Left cardiac atrium (tissue), 4 donors: ENCODE data around the gene SHLD2. TPM values are rescaled to one million over a fixed set of nuclear protein-coding genes. Genes with fewer than 3 reads are reported as not detected.
A peak's percentile ranks its signal among the peaks of the same experiment; 100 is the strongest.
"Not testable (repeated sequence)": the region's sequence is repeated elsewhere in the genome, so short reads cannot be mapped to it uniquely, and the experiment has no call there.

Source experiments
- ATAC-seq, 2 donors: fragments of 200-7000 bp; cut with Tn5 transposase; one replicate each; pipeline ENCODE4 v1.9.1; 2020; ENCODE audit warnings: mild to moderate bottlenecking in 2 of 2, moderate library complexity in 2 of 2
- DNase-seq: peaks from one replicate; pipeline ENCODE4 v3.0.0-alpha.2; 2020
- intact Hi-C, 2 donors: fragments of 100-400 bp; cut with DNase I; formaldehyde crosslinking; loops; one replicate each; pipeline versions ENCODE4 v1.14.1 to v1.15.1; 2022 to 2023
- long read RNA-seq: library from polyadenylated mRNA; unstranded; transcript quantifications from one replicate; pipeline ENCODE4 v2.0.0, GENCODE V29; 2021
- total RNA-seq, 2 donors: library from RNA; stranded (reverse); fragmentation: NEBNext Ultra II Directional; extraction: Animal tissue kit (Norgen Biotek cat#: 25700); gene quantifications; one replicate each; pipeline ENCODE4 v1.2.1, GENCODE V29; 2021
- donor health status: DM: no; HTN: yes; CAD: no.
- donor health status: DM: no; HTN: yes; CAD: no; lungs with severe emphysema.
- donor health status: DM: yes; HTN: yes; CAD: no.
- donor health status: Dilated cardiomyopathy.

Gene SHLD2
- total RNA-seq = 10 to 100 TPM; 17.6 to 26.2 TPM
- long read RNA-seq, partial matches to known transcripts = 1 of 12 reads
- long read RNA-seq, other reads (novel, unspliced or antisense) = 6 of 12 reads

GRCh38 chr10:87094373-87095235 is at the start of gene SHLD2, which contains the start of gene GLUD1:
SHLD2 (plus strand) TSS chr10:87095206; CDS start chr10:87151355, 56,149 bp downstream.
GLUD1 (minus strand) TSS chr10:87094843; CDS start chr10:87094769, 74 bp downstream.
- peak; percentile 95 for DNase-seq
- intact Hi-C loops = no loop called here
- ATAC-seq = peak; percentile 85 to 87

- DNase-seq = no peak
- intact Hi-C loops = no loop called here
- no peak for ATAC-seq
Observed at GRCh38 chr10:87045434-87045938, 49.5 kb upstream of the SHLD2 start.

GRCh38 chr10:87053111-87053510 is 41.9 kb upstream of the SHLD2 start:
- intact Hi-C loops = no loop called here
- DNase-seq = peak; percentile 30
- ATAC-seq = peak; percentile 72 to 92

GRCh38 chr10:87053577-87054181 is 41.3 kb upstream of the SHLD2 start:
- intact Hi-C loops = no loop called here
- DNase-seq (no peak), ATAC-seq (no peak)

GRCh38 chr10:87054373-87055295 is 40.4 kb upstream of the SHLD2 start:
- ATAC-seq (peak; percentile 48 to 80), DNase-seq (no peak)
- intact Hi-C loops = no loop called here

GRCh38 chr10:87058171-87058570 is 36.8 kb upstream of the SHLD2 start:
- DNase-seq (no peak), ATAC-seq (no peak)
- intact Hi-C loops = no loop called here

- ATAC-seq = no peak
- intact Hi-C loops = no loop called here
Observed at GRCh38 chr10:87059401-87059800, 35.6 kb upstream of the SHLD2 start.

GRCh38 chr10:87060280-87060928 is 34.6 kb upstream of the SHLD2 start:
- no peak for DNase-seq
- no peak for ATAC-seq
- intact Hi-C loops = no loop called here

More at GRCh38 chr10:87059401-87059800, 35.6 kb upstream of the SHLD2 start:
- DNase-seq = no peak

GRCh38 chr10:87064651-87065050 is 30.4 kb upstream of the SHLD2 start:
- no peak for DNase-seq
- intact Hi-C loops = no loop called here
- ATAC-seq = no peak

- intact Hi-C loops = no loop called here
- ATAC-seq (no peak), DNase-seq (no peak)
Observed at GRCh38 chr10:87066178-87066577, 28.8 kb upstream of the SHLD2 start.

GRCh38 chr10:87066865-87067264 is 28.1 kb upstream of the SHLD2 start:
- intact Hi-C loops = no loop called here
- DNase-seq = no peak

GRCh38 chr10:87068281-87068680 is 26.7 kb upstream of the SHLD2 start:
- ATAC-seq (no peak), DNase-seq (no peak)
- intact Hi-C loops = no loop called here

More at GRCh38 chr10:87066865-87067264, 28.1 kb upstream of the SHLD2 start:
- ATAC-seq = no peak

- ATAC-seq = no peak
- DNase-seq = no peak
- intact Hi-C loops = no loop called here
Observed at GRCh38 chr10:87072449-87072848, 22.6 kb upstream of the SHLD2 start.

GRCh38 chr10:87076421-87076820 is 18.6 kb upstream of the SHLD2 start:
- intact Hi-C loops, DNase-seq, ATAC-seq: not testable (repeated sequence)

GRCh38 chr10:87079106-87079836 is 15.7 kb upstream of the SHLD2 start:
- intact Hi-C loops = no loop called here
- DNase-seq = no peak
- ATAC-seq = no peak

- intact Hi-C loops, DNase-seq, ATAC-seq: not testable (repeated sequence)
Observed at GRCh38 chr10:87080621-87081020, 14.4 kb upstream of the SHLD2 start.

GRCh38 chr10:87081574-87081973 is 13.4 kb upstream of the SHLD2 start:
- intact Hi-C loops = not testable (repeated sequence)

GRCh38 chr10:87082219-87082618 is 12.8 kb upstream of the SHLD2 start:
- ATAC-seq = peak in 1 of 2 donors; percentile 38
- DNase-seq, intact Hi-C loops: not testable (repeated sequence)

More at GRCh38 chr10:87081574-87081973, 13.4 kb upstream of the SHLD2 start:
- DNase-seq, ATAC-seq: not testable (repeated sequence)
